Thyroid gland (tissue), 4 donors: ENCODE measurements around the gene GLT1D1. TPM values are rescaled to one million over a fixed set of nuclear protein-coding genes. Genes with fewer than 3 reads are reported as not detected.

Experiments used
- DNase-seq, 2 donors: peaks; one replicate each; pipeline ENCODE4 v3.0.0-alpha.2; 2019
- H3K27ac ChIP-seq, 3 donors: fragments of 200-600 bp; sonication (generic); 1 replicate in 2 of 3; 2 replicates in 1 of 3; pipeline ENCODE4 v1.5.1; 2016 to 2019; ENCODE audit warnings: mild to moderate bottlenecking in 1 of 3, moderate library complexity in 1 of 3
- H3K27me3 ChIP-seq: fragments of 200-600 bp; sonication (generic); one replicate; pipeline ENCODE4 v1.5.1; 2019
- H3K36me3 ChIP-seq, 2 donors: fragments of 200-600 bp; sonication (generic); one replicate each; pipeline ENCODE4 v1.5.1; 2016 to 2019
- H3K4me1 ChIP-seq, 2 donors: fragments of 200-600 bp; sonication (generic); one replicate each; pipeline ENCODE4 v1.5.1; 2017 to 2019
- H3K4me3 ChIP-seq, 3 donors: fragments of 200-600 bp; sonication (generic); replicated peaks in 1 of 3; 1 replicate in 2 of 3; 2 replicates in 1 of 3; pipeline ENCODE4 v1.5.1; 2016; ENCODE audit warnings: mild to moderate bottlenecking in 1 of 3
- H3K9me3 ChIP-seq: fragments of 200-600 bp; sonication (generic); one replicate; pipeline ENCODE4 v1.5.1; 2017
- CTCF ChIP-seq, 6 experiments: fragments of 200-600 bp in 3 of 6; fragments of 450-650 bp in 3 of 6; sonication (generic) in 3 of 6; IDR thresholded peaks; one replicate each; pipeline ENCODE4 v1.5.1; 2016 to 2019; ENCODE audit warnings: antibody characterized with exemption in 6 of 6, mild to moderate bottlenecking in 2 of 6, inconsistent platforms in 1 of 6, moderate library complexity in 1 of 6
- POLR2A ChIP-seq, 2 donors: fragments of 450-650 bp; IDR thresholded peaks; one replicate each; pipeline ENCODE4 v1.6.1; 2017; ENCODE audit warnings: antibody characterized with exemption in 2 of 2, mild to moderate bottlenecking in 2 of 2, moderate library complexity in 1 of 2
- WGBS, 2 donors: methylation state at CpG; one replicate each; pipeline ENCODE4 v1.1.5; 2017; 5-methylcytosine and 5-hydroxymethylcytosine counted together
- intact Hi-C: fragments of 100-400 bp; cut with DNase I; formaldehyde crosslinking; loops from one replicate; pipeline ENCODE4 v1.15.1; 2023
- total RNA-seq, 4 donors: library from RNA; depleted of rRNA; stranded (reverse); fragments of >200 nt; gene quantifications; one replicate each; pipeline ENCODE4 v1.2.3, GENCODE V29; 2016

The GLT1D1 gene
- total RNA-seq, 4 donors from 2014 or later: 0.13 to 2.6 (median 0.45) TPM

- no peaks in the 10 kb centered on the region for H3K9me3 ChIP-seq
- H3K27me3 ChIP-seq: no peaks in the 10 kb centered on the region
- DNase-seq: no peak
- no peaks in the 10 kb centered on the region for H3K4me1 ChIP-seq
- no peak overlapping the region for H3K4me3 ChIP-seq
- H3K36me3 ChIP-seq: no peaks in the 10 kb centered on the region
- 67 to 80% methylated on average over 6 of the region's 6 CpGs for WGBS, 2 donors
- intact Hi-C loops: no loop called here
- TF ChIP-seq POLR2A (IDR thresholded peaks at IDR 0.05): no peak
- no peak for TF ChIP-seq CTCF (IDR thresholded peaks at IDR 0.05)
- H3K27ac ChIP-seq: no peak overlapping the region
Measured at GRCh38 chr12:128991716-128992115, 138.4 kb downstream of the GLT1D1 start.

GRCh38 chr12:128992116-128992515, 138.8 kb downstream of the GLT1D1 start:
- H3K27ac ChIP-seq: no peak overlapping the region
- H3K36me3 ChIP-seq: no peaks in the 10 kb centered on the region
- H3K4me3 ChIP-seq: no peak overlapping the region
- H3K4me1 ChIP-seq: no peaks in the 10 kb centered on the region
- DNase-seq: no peak
- intact Hi-C loops: no loop called here
- no peaks in the 10 kb centered on the region for H3K27me3 ChIP-seq
- 78 to 93% methylated on average over 8 of the region's 8 CpGs for WGBS, 2 donors
- TF ChIP-seq CTCF (IDR thresholded peaks at IDR 0.05) (no peak), POLR2A (IDR thresholded peaks at IDR 0.05) (no peak)
- no peaks in the 10 kb centered on the region for H3K9me3 ChIP-seq

GRCh38 chr12:128992550-128992949, 139.3 kb downstream of the GLT1D1 start:
- intact Hi-C loops: no loop called here
- Histone ChIP-seq H3K9me3 (no peaks in the 10 kb centered on the region), H3K27ac (no peak overlapping the region), H3K36me3 (no peaks in the 10 kb centered on the region), H3K4me3 (no peak overlapping the region), H3K4me1 (no peaks in the 10 kb centered on the region), H3K27me3 (no peaks in the 10 kb centered on the region)
- 79 to 82% methylated on average over 9 of the region's 9 CpGs for WGBS, 2 donors
- DNase-seq: no peak
- no peak for TF ChIP-seq CTCF (IDR thresholded peaks at IDR 0.05)
- TF ChIP-seq POLR2A (IDR thresholded peaks at IDR 0.05): no peak

GRCh38 chr12:128994856-128995255, 141.6 kb downstream of the GLT1D1 start:
- no peaks in the 10 kb centered on the region for H3K27me3 ChIP-seq
- 26 to 39% methylated on average over 2 of the region's 2 CpGs for WGBS, 2 donors
- H3K4me1 ChIP-seq: no peaks in the 10 kb centered on the region
- intact Hi-C loops: no loop called here
- no peak overlapping the region for H3K27ac ChIP-seq
- no peak overlapping the region for H3K4me3 ChIP-seq
- H3K9me3 ChIP-seq: no peaks in the 10 kb centered on the region
- peak in 1 of 2 donors; percentile 49 for DNase-seq
- H3K36me3 ChIP-seq: no peaks in the 10 kb centered on the region
- TF ChIP-seq POLR2A (IDR thresholded peaks at IDR 0.05) (no peak), CTCF (IDR thresholded peaks at IDR 0.05) (no peak)

GRCh38 chr12:128995619-128996018, 142.3 kb downstream of the GLT1D1 start:
- H3K27me3 ChIP-seq: no peaks in the 10 kb centered on the region
- 85 to 86% methylated on average over 8 of the region's 8 CpGs for WGBS, 2 donors

More at GRCh38 chr12:128995619-128996018, 142.3 kb downstream of the GLT1D1 start:
- no peak overlapping the region for H3K27ac ChIP-seq
- TF ChIP-seq POLR2A (IDR thresholded peaks at IDR 0.05): no peak
- no peak for TF ChIP-seq CTCF (IDR thresholded peaks at IDR 0.05)
- H3K4me1 ChIP-seq: no peaks in the 10 kb centered on the region
- no peaks in the 10 kb centered on the region for H3K36me3 ChIP-seq
- no peak overlapping the region for H3K4me3 ChIP-seq
- no peak for DNase-seq
- intact Hi-C loops: no loop called here
- H3K9me3 ChIP-seq: no peaks in the 10 kb centered on the region
